Ishikawa (cell line): ENCODE results near the gene SPATA6L.

Experiments used
- CEBPB ChIP-seq: IDR thresholded peaks from 2 replicates; pipeline ENCODE4 v1.6.1; 2012
- CREB1 ChIP-seq: IDR thresholded peaks from 2 replicates; pipeline ENCODE4 v1.6.1; 2012; ENCODE audit warnings: low read depth
- EGR1 ChIP-seq: IDR thresholded peaks from 2 replicates; pipeline ENCODE4 v1.6.1; 2012
- EP300 ChIP-seq: IDR thresholded peaks from 2 replicates; pipeline ENCODE4 v1.6.1; 2012; ENCODE audit warnings: borderline replicate concordance
- FOXM1 ChIP-seq: IDR thresholded peaks from 2 replicates; pipeline ENCODE4 v1.6.1; 2012; ENCODE audit warnings: low read depth, borderline replicate concordance
- MAX ChIP-seq: IDR thresholded peaks from 2 replicates; pipeline ENCODE4 v1.6.1; 2012
- NFIC ChIP-seq: IDR thresholded peaks from 2 replicates; pipeline ENCODE4 v1.6.1; 2012
- RAD21 ChIP-seq: IDR thresholded peaks from 2 replicates; pipeline ENCODE4 v1.6.1; 2012; ENCODE audit warnings: low read depth
- REST ChIP-seq: IDR thresholded peaks from 2 replicates; pipeline ENCODE4 v1.6.1; 2012; ENCODE audit warnings: low read depth, mild to moderate bottlenecking
- TAF1 ChIP-seq: IDR thresholded peaks from 2 replicates; pipeline ENCODE4 v1.6.1; 2012; ENCODE audit warnings: low read depth, mild to moderate bottlenecking
- TCF12 ChIP-seq: IDR thresholded peaks from 2 replicates; pipeline ENCODE4 v1.6.1; 2012; ENCODE audit warnings: low read depth
- TEAD4 ChIP-seq: IDR thresholded peaks from 2 replicates; pipeline ENCODE4 v1.6.1; 2012
- YY1 ChIP-seq: IDR thresholded peaks from 2 replicates; pipeline ENCODE4 v1.6.1; 2012; ENCODE audit warnings: low read depth
- ZBTB7A ChIP-seq: IDR thresholded peaks from 2 replicates; pipeline ENCODE4 v1.6.1; 2012; ENCODE audit warnings: low read depth
- TF ChIP-seq, protein P1 (sequence below): IDR thresholded peaks from 2 replicates; pipeline ENCODE4 v1.6.1; 2012

SPATA6L gene

GRCh38 chr9:4689021-4689420 lies 22.7 kb upstream of the SPATA6L start:
- TF ChIP-seq CREB1 (no peak), MAX (no peak), TCF12 (no peak), CEBPB (no peak), NFIC (no peak), REST (no peak), EP300 (no peak), YY1 (no peak), FOXM1 (no peak), ZBTB7A (no peak), RAD21 (no peak), TAF1 (no peak)
- TF ChIP-seq, protein P1, sequence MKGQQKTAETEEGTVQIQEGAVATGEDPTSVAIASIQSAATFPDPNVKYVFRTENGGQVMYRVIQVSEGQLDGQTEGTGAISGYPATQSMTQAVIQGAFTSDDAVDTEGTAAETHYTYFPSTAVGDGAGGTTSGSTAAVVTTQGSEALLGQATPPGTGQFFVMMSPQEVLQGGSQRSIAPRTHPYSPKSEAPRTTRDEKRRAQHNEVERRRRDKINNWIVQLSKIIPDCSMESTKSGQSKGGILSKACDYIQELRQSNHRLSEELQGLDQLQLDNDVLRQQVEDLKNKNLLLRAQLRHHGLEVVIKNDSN: no peak

DNA sequence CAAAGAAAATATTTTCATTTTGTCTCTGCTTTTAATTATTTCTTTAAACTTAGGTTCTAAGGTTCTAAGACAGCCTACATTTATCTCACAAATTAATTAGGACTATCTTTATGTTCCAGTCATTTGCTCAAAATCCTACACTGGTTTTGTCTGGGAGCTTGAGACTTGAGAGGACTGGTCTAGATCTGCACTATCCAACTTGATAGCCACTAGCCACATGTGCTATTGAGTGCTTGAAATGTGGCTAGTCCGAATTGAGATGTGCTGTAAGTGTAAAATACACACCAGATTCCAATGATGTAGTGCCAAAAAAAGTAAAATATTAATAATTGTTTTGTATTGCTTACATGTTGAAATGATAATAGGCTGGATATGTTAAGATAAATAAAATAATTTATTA lies 20.3 kb upstream of the SPATA6L start:
- TF ChIP-seq NFIC (no peak), MAX (no peak), RAD21 (no peak), CREB1 (no peak), CEBPB (no peak), TCF12 (no peak), REST (no peak), FOXM1 (no peak), TAF1 (no peak), ZBTB7A (no peak)
- TF ChIP-seq, protein P1: no peak

DNA sequence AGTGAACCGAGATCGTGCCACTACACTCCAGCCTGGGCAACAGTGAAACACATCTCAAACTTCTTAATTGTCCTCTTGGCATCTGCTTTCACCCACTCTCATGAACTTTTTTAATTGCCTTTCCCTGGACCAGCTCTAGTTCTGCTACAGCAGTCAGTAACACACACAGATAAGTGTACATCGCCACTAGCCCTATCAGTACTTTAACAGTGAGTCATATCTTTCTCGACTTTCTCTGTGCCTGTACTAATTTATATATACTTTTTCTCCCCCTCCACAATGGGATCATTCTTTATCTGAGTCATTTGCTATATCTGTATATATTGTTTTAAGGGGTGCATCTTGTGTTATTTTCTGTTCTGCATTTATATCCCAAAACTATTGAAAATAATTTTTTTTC lies 19.8 kb upstream of the SPATA6L start:
- TF ChIP-seq TAF1 (no peak), ZBTB7A (no peak), RAD21 (no peak), NFIC (no peak), FOXM1 (no peak), TCF12 (no peak), EGR1 (no peak), YY1 (no peak), TEAD4 (no peak), REST (no peak), EP300 (no peak), CREB1 (no peak), CEBPB (no peak)
- TF ChIP-seq, protein P1: no peak

- TF ChIP-seq ZBTB7A (no peak), NFIC (no peak), EGR1 (no peak)
Observed at GRCh38 chr9:4684820-4685219, 18.5 kb upstream of the SPATA6L start.
